WTC11 (cell line): ENCODE measurements around the gene NFKB1. TPM values are rescaled to one million over a fixed set of nuclear protein-coding genes. Genes with fewer than 3 reads are reported as not detected.

Experiments
- TEAD4 ChIP-seq: sonication (generic); formaldehyde crosslinking; IDR thresholded peaks from 2 replicates; pipeline ENCODE4 v1.8.0; 2022; ENCODE audit warnings: mild to moderate bottlenecking, missing genetic modification reagents
- USF1 ChIP-seq: sonication (generic); formaldehyde crosslinking; IDR thresholded peaks from 2 replicates; pipeline ENCODE4 v1.8.0; 2022; ENCODE audit warnings: mild to moderate bottlenecking, missing genetic modification reagents
- total RNA-seq: library from RNA; stranded (reverse); gene quantifications from 3 replicates; pipeline ENCODE4 v1.2.3, GENCODE V29; 2021

NFKB1 gene
- total RNA-seq, 1 experiment from 2014 or later: 5.6 TPM

GRCh38 chr4:102665527-102665926 is 164.4 kb downstream of the NFKB1 start (continued):
- TF ChIP-seq USF1 (CRISPR knock-in tag) (no peak), TEAD4 (CRISPR knock-in tag) (no peak)

Other genes with a start within 250 kb of the NFKB1 start
- gene SLC39A8, start 155.9 kb upstream of the NFKB1 start, total RNA-seq: 35.1 to 40.0 TPM (median 35.9 TPM) in 3 replicates